Colonic mucosa (tissue), 4 donors: ENCODE results near the gene EFCAB8. TPM values are rescaled to one million over a fixed set of nuclear protein-coding genes. Genes with fewer than 3 reads are reported as not detected.

Experiments used
- DNase-seq: peaks from one replicate; pipeline ENCODE4 v3.0.0-alpha.2; 2020
- H3K27ac ChIP-seq: fragments of 200-600 bp; one replicate; pipeline ENCODE4 v1.8.0; 2021
- H3K27me3 ChIP-seq: fragments of 200-600 bp; one replicate; pipeline ENCODE4 v1.8.0; 2021
- H3K36me3 ChIP-seq: fragments of 200-600 bp; one replicate; pipeline ENCODE4 v1.8.0; 2021
- H3K4me1 ChIP-seq: fragments of 200-600 bp; one replicate; pipeline ENCODE4 v1.8.0; 2021; ENCODE audit warnings: mild to moderate bottlenecking
- H3K4me3 ChIP-seq: fragments of 200-600 bp; one replicate; pipeline ENCODE4 v1.8.0; 2021
- H3K9ac ChIP-seq, 2 donors: one replicate each; pipeline ENCODE4 v1.7.0; 2013; ENCODE audit warnings: control low read depth in 2 of 2, low read depth in 2 of 2, low read length in 2 of 2
- H3K9me3 ChIP-seq: fragments of 200-600 bp; one replicate; pipeline ENCODE4 v1.8.0; 2021
- CTCF ChIP-seq: fragments of 200-600 bp; IDR thresholded peaks from one replicate; pipeline ENCODE4 v1.8.0; 2022; ENCODE audit warnings: antibody characterized with exemption, mild to moderate bottlenecking
- intact Hi-C: fragments of 100-400 bp; cut with DNase I; formaldehyde crosslinking; loops from one replicate; pipeline ENCODE4 v1.14.1; 2022
- total RNA-seq, 2 donors: library from RNA; stranded (reverse); fragmentation: NEBNext Ultra II Directional in 1 of 2; extraction: Animal tissue kit (Norgen Biotek cat#: 25700) in 1 of 2; gene quantifications; one replicate each; pipeline ENCODE4 v1.2.1, GENCODE V29; 2021
- donor health status: healthy.
- donor health status: DM: no; HTN: no; CAD: no.
- donor health status: DM: no; HTN: no; CAD: no.

Gene EFCAB8
- total RNA-seq, 2 donors from 2014 or later: 0.11 to 0.72 TPM

GRCh38 chr20:32878820-32879219, 20.1 kb downstream of the EFCAB8 start:
- no peak for TF ChIP-seq CTCF
- H3K9ac ChIP-seq: no peak overlapping the region
- no peak for DNase-seq
- H3K27me3 ChIP-seq: no peaks in the 10 kb centered on the region
- H3K27ac ChIP-seq: no peak overlapping the region
- H3K4me1 ChIP-seq: no peaks in the 10 kb centered on the region
- intact Hi-C loops: no loop called here
- H3K36me3 ChIP-seq: no peaks in the 10 kb centered on the region
- H3K4me3 ChIP-seq: no peak overlapping the region
- no peaks in the 10 kb centered on the region for H3K9me3 ChIP-seq

- DNase-seq: no peak
- no peaks in the 10 kb centered on the region for H3K4me1 ChIP-seq
- H3K27ac ChIP-seq: no peak overlapping the region
These were observed 20.8 kb downstream of the EFCAB8 start for GRCh38 chr20:32879538-32879937.

GRCh38 chr20:32880635-32881034, 21.9 kb downstream of the EFCAB8 start:
- Histone ChIP-seq H3K9me3 (no peaks in the 10 kb centered on the region), H3K4me3 (no peak overlapping the region), H3K27ac (no peak overlapping the region), H3K36me3 (no peaks in the 10 kb centered on the region), H3K27me3 (no peaks in the 10 kb centered on the region), H3K9ac (no peak overlapping the region), H3K4me1 (no peaks in the 10 kb centered on the region)
- intact Hi-C loops: no loop called here
- no peak for TF ChIP-seq CTCF
- no peak for DNase-seq

More at GRCh38 chr20:32879538-32879937, 20.8 kb downstream of the EFCAB8 start:
- Histone ChIP-seq H3K36me3 (no peaks in the 10 kb centered on the region), H3K9me3 (no peaks in the 10 kb centered on the region), H3K9ac (no peak overlapping the region), H3K4me3 (no peak overlapping the region), H3K27me3 (no peaks in the 10 kb centered on the region)
- intact Hi-C loops: no loop called here
- no peak for TF ChIP-seq CTCF

- no peak for TF ChIP-seq CTCF
- intact Hi-C loops: no loop called here
- H3K27ac ChIP-seq: no peak overlapping the region
- no peaks in the 10 kb centered on the region for H3K36me3 ChIP-seq
- no peaks in the 10 kb centered on the region for H3K9me3 ChIP-seq
- DNase-seq: no peak
- no peaks in the 10 kb centered on the region for H3K4me1 ChIP-seq
- no peak overlapping the region for H3K4me3 ChIP-seq
- no peaks in the 10 kb centered on the region for H3K27me3 ChIP-seq
- H3K9ac ChIP-seq: no peak overlapping the region
These were observed 24.4 kb downstream of the EFCAB8 start for GRCh38 chr20:32883081-32883480.

- no peak for DNase-seq
- TF ChIP-seq CTCF: no peak
These were observed 26.5 kb downstream of the EFCAB8 start for GRCh38 chr20:32885185-32885584.

GRCh38 chr20:32885952-32886351, 27.2 kb downstream of the EFCAB8 start:
- H3K9me3 ChIP-seq: no peaks in the 10 kb centered on the region
- H3K36me3 ChIP-seq: no peaks in the 10 kb centered on the region

More at GRCh38 chr20:32885185-32885584, 26.5 kb downstream of the EFCAB8 start:
- intact Hi-C loops: no loop called here
- Histone ChIP-seq H3K27ac (no peak overlapping the region), H3K4me1 (no peaks in the 10 kb centered on the region), H3K9ac (no peak overlapping the region), H3K27me3 (no peaks in the 10 kb centered on the region), H3K9me3 (no peaks in the 10 kb centered on the region), H3K4me3 (no peak overlapping the region), H3K36me3 (no peaks in the 10 kb centered on the region)

More at GRCh38 chr20:32885952-32886351, 27.2 kb downstream of the EFCAB8 start:
- Histone ChIP-seq H3K27me3 (no peaks in the 10 kb centered on the region), H3K4me3 (no peak overlapping the region), H3K4me1 (no peaks in the 10 kb centered on the region), H3K9ac (no peak overlapping the region), H3K27ac (no peak overlapping the region)
- intact Hi-C loops: no loop called here
- TF ChIP-seq CTCF: no peak
- no peak for DNase-seq
